NCI-H526 (cell line): ENCODE data around the gene EID2.
A peak's percentile ranks its signal among the peaks of the same experiment; 100 is the strongest.

Experiments
- DNase-seq, 2 experiments: peaks; one replicate each; lab custom pipeline; 2025; lab: John Stamatoyannopoulos, UW

EID2 gene

GRCh38 chr19:39502640-39503417, 37.1 kb downstream of the EID2 start:
- DNase-seq, result peak in 1 of 2 experiments; percentile 93

GRCh38 chr19:39501340-39501739, 38.6 kb downstream of the EID2 start:
- DNase-seq, result no peak

DNA sequence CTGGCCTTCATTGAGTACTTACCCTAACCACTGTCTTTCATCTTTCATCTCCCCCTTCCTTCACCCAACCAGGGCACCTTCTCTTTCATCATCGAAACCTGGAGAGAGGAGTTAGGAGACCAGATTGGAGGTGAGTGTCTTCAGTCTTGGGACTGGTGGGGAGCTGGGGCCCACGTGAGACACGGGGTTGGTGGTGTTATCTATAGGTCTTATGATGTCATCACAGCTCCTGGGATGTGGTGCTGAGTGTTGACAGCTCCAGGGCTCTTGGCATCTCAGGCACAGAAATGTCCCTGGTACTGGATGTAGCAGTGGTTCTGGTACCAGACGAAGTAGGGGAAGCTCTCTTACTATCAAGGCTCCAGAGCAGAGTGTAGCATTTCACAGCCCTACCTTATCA, 39.4 kb downstream of the EID2 start:
- DNase-seq, result no peak

GRCh38 chr19:39499932-39500331, 40.0 kb downstream of the EID2 start:
- no peak for DNase-seq

DNA sequence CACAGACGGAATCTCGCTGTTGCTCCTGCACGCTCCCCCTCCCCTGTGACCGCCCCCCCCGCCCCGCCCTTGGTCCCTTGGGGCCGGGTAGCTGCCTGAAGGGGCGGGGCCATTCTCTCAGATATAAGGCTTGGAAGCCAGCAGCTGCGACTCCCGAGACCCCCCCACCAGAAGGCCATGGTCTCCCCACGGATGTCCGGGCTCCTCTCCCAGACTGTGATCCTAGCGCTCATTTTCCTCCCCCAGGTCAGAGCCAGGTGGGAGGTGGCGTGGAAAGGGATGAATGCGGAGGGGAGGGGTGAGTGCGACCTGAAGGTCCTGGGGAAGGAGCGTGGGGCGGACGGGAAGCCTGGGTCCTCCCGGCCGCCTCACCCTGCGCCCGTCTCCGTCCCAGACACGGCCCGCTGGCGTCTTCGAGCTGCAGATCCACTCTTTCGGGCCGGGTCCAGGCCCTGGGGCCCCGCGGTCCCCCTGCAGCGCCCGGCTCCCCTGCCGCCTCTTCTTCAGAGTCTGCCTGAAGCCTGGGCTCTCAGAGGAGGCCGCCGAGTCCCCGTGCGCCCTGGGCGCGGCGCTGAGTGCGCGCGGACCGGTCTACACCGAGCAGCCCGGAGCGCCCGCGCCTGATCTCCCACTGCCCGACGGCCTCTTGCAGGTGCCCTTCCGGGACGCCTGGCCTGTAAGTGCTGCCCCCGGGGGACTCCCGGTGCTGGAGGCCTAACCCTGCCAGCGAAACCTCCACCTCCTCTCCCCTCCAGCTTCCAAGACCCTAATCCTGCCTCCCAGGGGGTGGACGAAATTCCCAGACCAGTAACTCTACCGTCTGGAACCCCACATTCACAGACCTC, 40.9 kb downstream of the EID2 start, which contains the start of gene DLL3:
DLL3 (plus strand) TSS at position 150 of the 845 bp plus-strand sequence; CDS start at position 178, 28 bp downstream.
- peak; percentile 75 to 86 for DNase-seq

DNA sequence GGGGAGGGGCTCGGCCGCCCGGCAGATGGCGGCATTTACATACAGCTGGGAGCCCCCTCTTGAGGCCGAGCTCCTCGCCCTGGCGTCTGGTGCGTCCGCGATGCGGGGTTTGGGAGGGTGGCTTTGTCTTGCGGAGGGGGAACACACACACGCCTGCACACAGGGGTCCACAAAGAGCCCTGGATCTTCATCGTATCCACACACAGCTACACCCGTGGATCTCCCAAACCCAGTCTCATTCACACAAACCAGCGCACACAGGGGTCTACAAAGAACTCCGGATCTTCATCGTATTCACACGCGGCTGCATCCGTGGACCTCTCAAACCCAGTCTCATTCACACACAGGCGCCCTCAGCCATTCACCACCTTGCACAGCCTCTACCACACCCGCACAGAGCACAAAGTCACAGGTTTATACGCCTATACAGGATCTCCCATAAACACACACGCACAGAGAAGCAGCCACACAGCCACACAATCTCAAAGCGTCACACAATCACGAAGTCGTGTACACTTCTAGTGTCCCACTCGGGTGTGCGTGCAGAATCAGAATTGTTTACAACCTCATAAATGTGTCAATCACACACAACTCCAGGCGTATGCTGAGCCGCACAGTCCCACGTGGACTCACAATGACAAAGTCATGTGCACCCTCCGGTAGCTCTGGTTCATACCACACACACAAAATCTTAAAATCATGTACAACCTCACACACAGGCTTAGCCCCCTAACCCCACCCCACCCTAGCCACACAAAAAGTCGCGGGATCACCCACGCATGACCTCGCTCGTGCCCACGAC, 41.8 kb downstream of the EID2 start:
- peak; percentile 92 to 96 for DNase-seq

DNA sequence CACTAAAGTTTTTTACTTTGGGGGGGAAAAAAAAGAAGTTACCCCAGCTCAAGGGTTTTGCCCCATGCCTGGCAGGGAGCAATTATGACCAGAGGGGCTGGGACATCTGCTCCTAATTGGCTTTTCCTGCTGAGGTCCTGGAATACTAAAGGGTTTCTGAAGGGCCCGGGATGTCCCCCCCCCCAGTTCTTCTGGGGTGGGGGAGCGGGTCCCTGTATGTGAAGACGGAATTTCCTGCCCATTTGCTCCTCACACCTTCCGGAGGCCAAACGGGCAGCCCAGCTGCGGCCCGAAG, 42.3 kb downstream of the EID2 start:
- no peak for DNase-seq

GRCh38 chr19:39496063-39496462, 43.9 kb downstream of the EID2 start:
- no peak for DNase-seq

- DNase-seq, result no peak
Measured at GRCh38 chr19:39494661-39495060, 45.3 kb downstream of the EID2 start.

DNA sequence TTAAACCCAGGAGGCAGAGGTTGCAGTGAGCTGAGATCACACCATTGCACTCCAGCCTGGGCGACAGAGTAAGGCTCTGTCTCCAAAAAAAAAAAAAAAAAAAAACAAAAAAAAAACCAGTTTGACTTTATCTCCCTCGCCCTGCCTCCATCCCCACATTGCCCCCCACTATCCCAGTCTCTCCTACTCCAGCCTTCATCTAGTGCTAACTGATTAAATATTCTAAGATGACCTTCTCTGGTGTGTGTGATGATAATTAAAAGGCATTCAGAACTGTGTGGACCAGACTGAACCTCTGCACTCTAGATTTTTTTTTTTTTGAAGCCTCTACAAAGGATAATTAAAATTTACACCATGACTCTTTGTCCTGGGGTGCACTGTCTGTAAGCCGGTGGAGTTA, 47.2 kb downstream of the EID2 start:
- no peak for DNase-seq

GRCh38 chr19:39492225-39492624, 47.7 kb downstream of the EID2 start:
- no peak for DNase-seq

- no peak for DNase-seq
Measured at GRCh38 chr19:39489756-39490155, 50.2 kb downstream of the EID2 start.
